Stimulated activated CD4-positive, alpha-beta T cell treated with anti-CD3 and anti-CD28 coated beads, Interleukin-12 subunit alpha, Interleukin-12 subunit beta, amount 100 ng/mL, for 48 hours (primary cell): ENCODE data around the gene LAYN.

ENCODE experiments used
- DNase-seq, 3 donors: peaks; one replicate each; pipeline ENCODE4 v3.0.0-alpha.2; 2020; ENCODE audit warnings: low read depth in 2 of 3, low spot score in 1 of 3

LAYN gene

DNA sequence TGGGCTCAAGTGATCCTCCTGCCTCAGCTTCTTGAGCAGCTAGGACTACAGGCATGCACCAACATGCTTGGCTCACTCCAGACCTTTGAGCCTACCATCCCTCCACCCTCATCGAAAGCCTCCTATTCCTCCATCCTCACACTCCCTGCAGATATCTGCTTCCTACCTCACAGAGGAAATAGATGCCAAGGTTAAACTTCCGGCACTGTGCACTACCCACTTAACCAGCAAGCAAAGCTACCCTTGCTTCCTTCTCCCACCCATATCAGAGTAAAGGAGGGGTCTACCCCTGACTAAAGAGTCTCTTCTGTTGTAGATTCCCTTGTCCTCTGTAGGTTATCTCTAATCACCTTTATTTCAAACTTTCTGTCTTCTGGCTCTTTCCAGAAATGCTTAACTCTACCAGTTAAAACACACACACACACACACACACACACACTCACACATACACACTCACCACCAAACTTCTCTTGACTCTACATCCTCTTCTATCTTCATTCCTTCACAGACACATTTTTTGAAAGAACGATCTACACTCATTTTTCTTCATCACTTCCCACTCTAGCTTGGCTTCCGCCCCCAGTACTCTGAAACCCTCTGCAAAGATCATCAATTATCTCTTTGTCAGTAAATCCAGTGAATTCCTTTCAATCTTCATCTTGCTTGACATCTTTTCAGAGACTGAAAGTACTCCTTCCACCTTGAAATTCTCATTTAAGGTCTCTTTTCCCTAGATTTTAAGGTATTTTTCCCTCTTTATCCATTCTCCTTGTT, 50.9 kb downstream of the LAYN start:
- no peak for DNase-seq

DNA sequence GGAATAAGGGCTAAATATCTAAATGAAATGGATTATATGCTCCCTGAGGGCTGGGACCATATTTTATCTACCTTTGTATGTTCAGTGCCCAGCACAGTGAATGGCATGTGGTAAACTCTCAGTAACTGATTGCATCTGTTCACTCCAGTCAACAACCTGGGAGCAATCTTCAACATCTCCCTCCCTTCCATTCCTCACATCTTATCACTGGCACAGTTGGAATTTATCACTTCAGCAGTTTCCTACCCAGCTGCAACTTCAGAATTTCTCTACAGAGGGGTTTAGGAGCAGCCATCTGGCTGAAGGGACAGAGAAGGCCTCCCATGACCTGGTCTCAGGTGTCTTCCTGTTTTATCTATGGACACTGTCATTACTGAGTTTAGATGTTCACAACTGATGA, 52.0 kb downstream of the LAYN start:
- no peak for DNase-seq

DNA sequence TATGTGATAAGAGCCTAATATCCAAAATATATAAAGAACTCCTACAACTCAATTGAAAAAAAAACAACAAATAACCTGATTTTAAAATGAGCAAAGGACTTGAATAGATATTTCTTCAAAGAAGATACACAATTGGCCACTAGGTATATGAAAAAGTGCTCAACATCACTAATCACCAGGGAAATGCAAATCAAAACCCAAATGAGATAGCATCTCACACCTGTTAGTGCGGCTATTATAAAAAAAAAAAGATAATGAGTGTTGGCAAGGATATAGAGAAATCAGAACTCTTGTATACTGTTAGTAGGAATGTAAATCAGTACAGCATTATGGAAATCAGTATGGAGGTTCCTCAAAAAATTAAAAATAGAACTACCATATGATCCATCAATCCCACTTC, 55.8 kb downstream of the LAYN start:
- DNase-seq, result no peak

DNA sequence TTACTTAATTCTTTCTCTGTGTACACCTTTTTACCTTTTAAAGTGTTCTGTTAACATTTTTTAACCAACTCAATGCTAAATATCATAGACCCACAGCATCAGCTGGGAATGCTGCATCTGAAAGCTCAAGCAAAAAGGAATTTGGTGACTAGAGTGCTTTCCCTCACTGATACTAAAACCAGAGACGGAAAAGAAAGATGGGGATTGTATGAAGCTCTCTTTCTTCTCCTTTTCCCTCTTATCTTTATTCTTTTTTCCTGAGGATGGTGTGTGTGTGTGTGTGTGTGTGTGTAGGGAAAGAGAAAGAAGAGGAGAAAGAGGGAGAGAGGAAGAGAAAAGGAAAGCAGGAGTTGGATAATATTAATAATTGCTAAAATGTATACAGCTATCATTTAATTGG, 57.6 kb downstream of the LAYN start:
- DNase-seq, result no peak

DNA sequence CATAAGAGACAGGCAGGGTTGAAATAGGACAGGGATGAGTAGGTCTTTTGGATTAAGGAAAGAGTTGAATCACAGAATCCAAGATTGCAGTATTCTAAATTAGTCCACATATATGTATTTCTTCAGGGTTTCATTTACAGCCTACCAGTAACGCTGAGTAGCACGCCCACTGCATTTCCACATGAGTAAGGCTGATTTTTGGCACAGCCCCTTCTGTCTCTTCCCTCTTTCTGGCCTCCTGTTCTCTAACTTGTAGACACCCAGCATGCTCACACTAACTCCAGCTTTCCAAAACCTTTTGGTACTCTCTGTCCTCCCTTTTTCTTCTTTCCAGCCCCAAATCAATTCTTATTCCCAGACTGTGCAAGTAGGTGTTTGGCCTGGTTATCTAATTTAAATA, 58.0 kb downstream of the LAYN start:
- no peak for DNase-seq

DNA sequence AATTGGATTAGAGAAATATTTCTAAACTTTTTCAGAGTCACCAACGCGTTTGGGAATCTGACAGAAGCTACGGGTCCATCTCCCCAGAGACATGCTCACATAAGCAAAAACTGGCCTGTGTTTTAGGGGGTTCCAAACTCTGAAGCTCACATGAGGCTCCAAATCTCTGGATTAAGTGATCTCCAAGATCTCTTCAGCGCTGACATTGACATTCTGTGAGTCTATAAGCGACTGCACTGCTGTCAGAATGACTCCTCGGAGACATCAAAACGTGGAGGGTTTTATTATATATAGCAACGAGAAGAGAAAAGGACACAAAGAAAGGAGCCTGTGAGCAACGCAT, 61.1 kb downstream of the LAYN start:
- DNase-seq, result no peak

DNA sequence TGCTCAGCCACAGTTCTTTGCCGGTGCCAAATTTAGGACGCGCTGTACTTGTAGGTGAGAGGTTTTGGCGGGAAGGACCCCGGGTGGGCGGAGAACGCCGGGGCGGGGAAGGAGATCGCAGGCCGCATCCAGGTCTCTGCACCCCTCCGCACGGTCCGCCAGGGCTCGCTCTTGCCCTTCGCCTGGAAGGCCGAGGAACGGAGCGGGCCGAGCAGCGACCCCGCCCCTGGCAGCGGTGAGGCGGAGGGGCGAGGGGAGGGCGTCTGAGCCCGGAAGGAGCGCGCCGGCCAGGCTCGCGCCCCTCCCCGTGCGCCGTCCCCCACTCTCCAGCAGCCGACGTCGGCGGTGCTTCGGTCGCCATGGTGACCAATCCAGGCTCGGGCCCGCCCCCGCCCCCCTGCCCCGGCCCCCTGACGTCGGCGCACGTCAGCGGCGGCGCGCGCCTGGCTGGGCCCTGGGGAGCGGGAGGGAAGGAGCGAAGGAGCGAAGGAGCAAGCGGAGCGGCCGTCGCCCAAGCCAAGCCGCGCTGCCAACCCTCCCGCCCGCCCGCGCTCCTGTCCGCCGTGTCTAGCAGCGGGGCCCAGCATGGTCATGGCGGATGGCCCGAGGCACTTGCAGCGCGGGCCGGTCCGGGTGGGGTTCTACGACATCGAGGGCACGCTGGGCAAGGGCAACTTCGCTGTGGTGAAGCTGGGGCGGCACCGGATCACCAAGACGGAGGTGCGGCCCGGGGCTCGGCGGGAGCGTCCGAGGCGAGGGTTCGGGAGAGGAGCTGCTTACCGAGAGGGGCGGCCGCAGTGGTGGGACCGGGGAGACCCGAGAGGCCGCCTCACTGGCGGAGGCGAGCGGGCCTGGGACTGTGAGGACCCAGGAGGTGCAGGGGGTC, 61.7 kb downstream of the LAYN start, which contains the start of gene SIK2:
TSS of gene SIK2 (plus strand) at position 471 of the 886 bp plus-strand sequence. CDS start at position 586, 115 bp downstream.
- peak; percentile 80 to 90 (median 84) for DNase-seq

DNA sequence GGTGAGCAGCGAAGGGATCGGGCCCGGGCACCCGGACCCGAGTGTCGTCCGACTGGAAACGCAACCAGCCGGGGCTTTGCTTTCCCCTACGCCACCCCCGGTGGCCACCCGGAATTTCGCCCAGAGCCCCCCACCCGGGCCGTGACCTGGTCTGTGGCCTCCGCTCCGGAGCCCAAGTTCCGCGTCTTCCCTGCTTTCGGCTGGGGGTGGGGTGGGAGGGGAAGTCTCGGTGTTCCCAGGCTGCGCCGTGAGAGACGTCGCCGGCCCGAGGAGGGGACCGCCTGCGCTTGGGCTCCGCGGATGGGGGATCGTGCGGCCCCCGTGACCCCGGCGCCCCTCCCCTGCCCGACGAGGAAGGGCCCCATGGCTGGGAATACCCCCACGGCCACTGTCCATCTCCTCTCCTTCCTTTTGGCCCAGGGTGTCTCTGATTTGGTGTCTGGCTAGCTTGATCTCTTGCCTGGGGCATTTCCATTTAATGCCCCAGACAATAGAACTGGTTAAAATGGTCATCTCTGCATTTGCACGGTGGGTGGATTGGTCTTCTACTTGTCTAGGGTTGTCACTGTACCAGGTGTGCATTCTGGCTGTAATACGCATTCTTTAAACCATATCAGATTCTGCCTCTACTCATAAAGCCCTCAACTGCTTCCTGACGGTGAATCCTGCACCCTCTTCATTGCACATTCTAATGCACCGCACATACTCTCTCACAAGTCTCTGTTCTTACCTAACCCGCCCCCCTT, 62.5 kb downstream of the LAYN start:
- DNase-seq, result no peak

DNA sequence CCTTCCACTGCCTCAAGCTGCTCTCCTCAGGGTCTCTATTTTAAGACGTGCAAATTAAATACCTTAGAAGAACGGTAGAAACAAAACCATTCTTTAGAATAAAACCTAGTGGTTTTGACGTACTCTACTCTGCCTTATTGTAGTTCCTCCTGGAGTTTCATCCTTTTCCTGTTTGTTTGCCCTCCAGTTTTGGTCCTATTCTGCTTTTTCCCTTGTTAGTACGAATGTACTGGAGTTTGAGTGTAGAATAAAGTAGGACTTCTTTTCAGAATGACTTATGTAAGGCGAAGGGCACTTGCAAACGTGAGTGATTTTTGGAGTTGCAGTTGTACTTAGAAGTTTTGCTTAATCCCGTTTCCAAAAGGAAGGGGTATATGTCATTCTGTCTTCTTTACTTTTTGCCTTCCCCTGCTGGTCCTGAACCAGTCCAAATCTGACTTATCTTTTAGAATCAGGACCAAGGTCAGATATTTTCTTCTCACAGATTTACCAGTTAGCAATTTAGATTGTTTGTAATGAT, 63.2 kb downstream of the LAYN start:
- no peak for DNase-seq

DNA sequence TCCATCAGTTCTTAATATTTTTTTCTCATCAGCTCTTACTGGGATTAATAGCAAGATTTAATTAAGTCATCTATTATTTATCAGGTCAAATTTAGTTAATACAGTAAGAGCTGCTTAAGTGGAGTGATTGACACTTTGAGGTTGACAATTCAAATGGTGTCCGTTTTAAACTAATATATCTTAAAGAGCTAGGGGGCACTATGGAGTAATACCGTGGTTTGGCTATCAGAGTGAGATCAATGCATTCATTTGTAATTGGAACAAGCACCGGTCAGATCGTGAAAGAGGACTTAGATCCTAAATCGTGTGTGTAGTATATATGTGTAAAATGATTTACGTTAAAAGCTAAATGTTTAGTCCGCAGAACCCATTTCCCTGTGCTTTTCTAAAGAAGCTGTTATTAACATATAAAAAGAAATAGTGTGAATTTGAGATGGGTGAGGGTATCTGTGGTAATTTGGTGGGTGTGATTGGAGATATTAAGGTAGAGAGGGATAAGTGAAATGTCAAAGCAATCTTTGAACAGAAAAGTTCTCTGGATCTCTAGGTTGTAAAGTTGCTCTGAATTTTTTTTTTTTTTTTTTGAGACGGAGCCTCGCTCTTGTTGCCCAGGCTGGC, 64.0 kb downstream of the LAYN start:
- no peak for DNase-seq

DNA sequence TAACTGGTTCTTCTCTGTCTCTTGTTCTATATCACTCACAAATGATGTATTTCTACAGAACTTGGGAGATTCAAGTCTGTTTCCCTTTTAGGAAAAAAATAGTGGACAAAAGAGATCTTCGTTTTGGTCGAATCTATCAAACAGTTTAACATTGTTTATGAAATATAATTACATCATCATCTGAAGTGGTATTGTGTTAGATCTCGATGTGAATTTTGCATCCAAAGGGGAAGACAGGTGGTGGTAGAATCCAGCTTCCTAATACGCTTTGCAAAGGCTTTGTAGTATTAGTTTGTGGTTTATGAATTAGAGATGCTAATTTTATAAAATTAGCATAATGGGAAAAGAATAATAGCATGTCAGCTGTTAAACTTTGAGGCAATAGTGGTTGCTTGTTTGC, 65.2 kb downstream of the LAYN start:
- DNase-seq, result no peak

DNA sequence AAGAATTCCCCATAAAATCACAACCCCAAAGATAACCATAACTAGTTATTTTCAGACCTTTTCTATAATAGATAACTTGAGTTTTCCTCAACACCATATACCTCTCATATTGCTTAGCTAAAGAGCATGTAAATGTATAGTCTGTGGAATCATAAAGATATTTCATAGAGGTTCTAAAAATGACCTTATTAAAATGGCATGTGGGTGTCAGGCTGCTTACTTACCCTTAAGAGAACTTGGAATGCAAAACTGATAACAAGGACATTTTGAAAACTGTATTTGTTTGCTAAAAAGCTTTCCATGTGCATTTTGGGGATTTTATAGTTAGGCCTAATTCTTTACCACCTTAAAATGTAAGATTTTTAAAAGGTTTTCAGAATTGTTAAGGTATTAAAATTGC, 66.5 kb downstream of the LAYN start:
- DNase-seq, result no peak

DNA sequence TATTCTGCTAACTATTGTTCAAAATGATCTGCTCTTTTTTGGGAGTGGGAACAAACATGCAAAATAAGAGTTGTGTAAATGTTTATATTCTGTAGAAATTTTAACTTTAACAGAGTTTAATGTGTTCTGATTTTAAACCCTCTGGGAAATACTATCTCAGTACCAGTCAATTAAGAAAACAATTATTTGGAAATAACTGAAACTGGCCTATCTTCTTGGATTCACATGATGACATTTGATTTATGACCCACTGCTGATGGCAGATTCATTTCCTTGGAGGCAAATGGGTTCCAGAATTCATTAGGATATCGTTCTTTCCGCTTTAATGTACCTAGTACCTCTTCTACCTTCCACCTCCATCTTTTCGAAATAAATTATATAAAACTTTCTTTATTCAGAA, 67.2 kb downstream of the LAYN start:
- DNase-seq, result no peak
